HUDEP-2 (cell line): ENCODE measurements around the gene APH1B.
"Not testable (repeated sequence)": the region's sequence is repeated elsewhere in the genome, so short reads cannot be mapped to it uniquely, and the experiment has no call there.

Experiments
- DNase-seq, 76 experiments: peaks; one replicate each; lab custom pipeline; 2025; ENCODE audit not compliant: unreplicated experiment in 76 of 76; lab: John Stamatoyannopoulos, UW

APH1B gene

GRCh38 chr15:63327648-63328421 is 50.4 kb downstream of the APH1B start:
- no peak for DNase-seq

GRCh38 chr15:63329567-63330350 is 52.4 kb downstream of the APH1B start:
- DNase-seq: no peak

GRCh38 chr15:63330926-63331325 is 53.5 kb downstream of the APH1B start:
- no peak for DNase-seq

- DNase-seq: no peak
These were observed 54.1 kb downstream of the APH1B start for GRCh38 chr15:63331456-63331855.

GRCh38 chr15:63332367-63333124 is 55.1 kb downstream of the APH1B start:
- peak in 3 of 76 experiments; percentile 11 to 14 (median 11) for DNase-seq

- DNase-seq: no peak
These were observed 57.4 kb downstream of the APH1B start for GRCh38 chr15:63334821-63335220.

GRCh38 chr15:63335543-63336240 is 58.3 kb downstream of the APH1B start:
- DNase-seq: no peak

GRCh38 chr15:63337046-63337445 is 59.6 kb downstream of the APH1B start:
- DNase-seq: no peak

GRCh38 chr15:63338170-63338569 is 60.8 kb downstream of the APH1B start:
- no peak for DNase-seq

GRCh38 chr15:63339006-63339766 is 61.8 kb downstream of the APH1B start:
- no peak for DNase-seq

GRCh38 chr15:63339836-63340235 is 62.4 kb downstream of the APH1B start:
- DNase-seq: no peak

GRCh38 chr15:63340353-63340752 is 62.9 kb downstream of the APH1B start:
- DNase-seq: no peak

- DNase-seq: no peak
These were observed 63.5 kb downstream of the APH1B start for GRCh38 chr15:63340878-63341277.

- no peak for DNase-seq
These were observed 64.5 kb downstream of the APH1B start for GRCh38 chr15:63341898-63342297.

- DNase-seq: not testable (repeated sequence)
These were observed 65.7 kb downstream of the APH1B start for GRCh38 chr15:63342996-63343562.

GRCh38 chr15:63344731-63345390 is 67.5 kb downstream of the APH1B start:
- DNase-seq: peak in 10 of 76 experiments; percentile 6 to 45 (median 18)

- DNase-seq: no peak
These were observed 68.0 kb downstream of the APH1B start for GRCh38 chr15:63345391-63345752.

GRCh38 chr15:63347074-63347857 is 69.9 kb downstream of the APH1B start:
- no peak for DNase-seq
